HEK293T (cell line): ENCODE results near the gene GEMIN8.

ENCODE experiments used
- CTCF ChIA-PET: fragments of 350-600 bp; formaldehyde crosslinking; extraction: SDS; loops from one replicate; lab custom pipeline; 2021; ENCODE audit warnings: antibody characterized with exemption, inconsistent platforms; lab: Yijun Ruan, JAX
- POLR2A ChIA-PET: fragments of 350-600 bp; formaldehyde crosslinking; extraction: SDS; loops from one replicate; lab custom pipeline; 2020; ENCODE audit warnings: antibody characterized with exemption, inconsistent platforms; lab: Yijun Ruan, JAX
- DNase-seq: peaks from one replicate; pipeline ENCODE4 v3.0.0; 2012; ENCODE audit warnings: mixed read lengths; ENCODE audit errors: extremely low spot score
- ARNT ChIP-seq: fragments of 450-650 bp; IDR thresholded peaks from 2 replicates; pipeline ENCODE4 v1.6.1; 2017; ENCODE audit warnings: mild to moderate bottlenecking
- BHLHE40 ChIP-seq: fragments of 450-650 bp; IDR thresholded peaks from 2 replicates; pipeline ENCODE4 v1.6.1; 2016; ENCODE audit warnings: mild to moderate bottlenecking, moderate library complexity, borderline replicate concordance
- CTBP1 ChIP-seq: fragments of 450-650 bp; IDR thresholded peaks from 2 replicates; pipeline ENCODE4 v1.6.1; 2016; ENCODE audit warnings: borderline replicate concordance
- ELF4 ChIP-seq: fragments of 450-650 bp; IDR thresholded peaks from 2 replicates; pipeline ENCODE4 v1.6.1; 2017; ENCODE audit warnings: antibody characterized with exemption
- FOXA1 ChIP-seq: fragments of 450-650 bp; IDR thresholded peaks from 2 replicates; pipeline ENCODE4 v1.6.1; 2016; ENCODE audit warnings: mild to moderate bottlenecking
- FOXK2 ChIP-seq: fragments of 450-650 bp; IDR thresholded peaks from 2 replicates; pipeline ENCODE4 v1.6.1; 2016; ENCODE audit warnings: mild to moderate bottlenecking
- FOXM1 ChIP-seq: fragments of 450-650 bp; IDR thresholded peaks from 2 replicates; pipeline ENCODE4 v1.6.1; 2017; ENCODE audit warnings: mild to moderate bottlenecking, borderline replicate concordance
- HDGF ChIP-seq: fragments of 450-650 bp; IDR thresholded peaks from 2 replicates; pipeline ENCODE4 v1.6.1; 2017; ENCODE audit warnings: antibody characterized with exemption, borderline replicate concordance
- L3MBTL2 ChIP-seq: fragments of 450-650 bp; conservative IDR thresholded peaks from 2 replicates; pipeline ENCODE4 v1.6.1; 2016; ENCODE audit warnings: mild to moderate bottlenecking
- LEF1 ChIP-seq: fragments of 450-650 bp; IDR thresholded peaks from 2 replicates; pipeline ENCODE4 v1.6.1; 2017; ENCODE audit warnings: mild to moderate bottlenecking, borderline replicate concordance
- NFRKB ChIP-seq: fragments of 450-650 bp; IDR thresholded peaks from 2 replicates; pipeline ENCODE4 v1.6.1; 2016; ENCODE audit warnings: mild to moderate bottlenecking, moderate library complexity
- SP1 ChIP-seq: fragments of 450-650 bp; IDR thresholded peaks from 2 replicates; pipeline ENCODE4 v1.6.1; 2017
- SUZ12 ChIP-seq: fragments of 450-650 bp; IDR thresholded peaks from 2 replicates; pipeline ENCODE4 v1.6.1; 2016; ENCODE audit warnings: mild to moderate bottlenecking
- TARDBP ChIP-seq: fragments of 450-650 bp; IDR thresholded peaks from 2 replicates; pipeline ENCODE4 v1.6.1; 2016
- ZNF384 ChIP-seq: fragments of 450-650 bp; IDR thresholded peaks from 2 replicates; pipeline ENCODE4 v1.6.1; 2016
- TF ChIP-seq, protein P1 (sequence below): fragments of 450-650 bp; IDR thresholded peaks from 2 replicates; pipeline ENCODE4 v1.6.1; 2016

GEMIN8 gene

DNA sequence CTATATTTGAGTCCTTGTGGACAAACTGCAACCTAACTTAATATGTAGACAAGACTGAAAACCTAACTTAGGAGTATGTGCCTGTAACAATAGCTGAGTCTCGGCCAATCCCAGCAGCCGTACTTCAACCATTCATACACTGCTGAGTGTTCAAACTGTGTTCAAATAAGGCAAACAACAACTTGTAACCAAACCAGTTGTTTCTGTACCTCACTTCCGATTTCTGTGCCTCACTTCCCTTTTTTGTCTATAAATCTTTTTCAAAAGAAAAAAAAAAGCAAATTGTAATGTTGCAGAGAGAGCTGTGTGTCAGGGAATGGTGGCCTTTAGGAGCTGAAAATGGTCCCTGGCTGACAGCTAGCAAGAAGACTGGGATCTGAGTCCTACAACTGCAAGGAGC is 46.0 kb downstream of the GEMIN8 start:
- ChIA-PET CTCF (no interaction called here), POLR2A (no interaction called here)
- no peak for TF ChIP-seq CTBP1
- TF ChIP-seq ZNF384, result no peak
- TF ChIP-seq SP1, result no peak
- no peak for TF ChIP-seq BHLHE40
- TF ChIP-seq NFRKB, result no peak
- no peak for DNase-seq

GRCh38 chrX:13968198-13968597 is 61.5 kb downstream of the GEMIN8 start:
- ChIA-PET CTCF (no interaction called here), POLR2A (no interaction called here)
- TF ChIP-seq SUZ12 (no peak), L3MBTL2 (no peak), ZNF384 (no peak), NFRKB (no peak), HDGF (no peak), LEF1 (no peak), FOXK2 (no peak), SP1 (no peak), TARDBP (no peak)
- no peak for DNase-seq

- ChIA-PET CTCF (no interaction called here), POLR2A (no interaction called here)
- TF ChIP-seq SP1 (no peak), NFRKB (no peak), FOXM1 (no peak), BHLHE40 (no peak), FOXK2 (no peak), SUZ12 (no peak), FOXA1 (no peak), LEF1 (no peak), HDGF (no peak), TARDBP (no peak), L3MBTL2 (no peak), ELF4 (no peak), ARNT (no peak), CTBP1 (no peak)
- TF ChIP-seq, protein P1, sequence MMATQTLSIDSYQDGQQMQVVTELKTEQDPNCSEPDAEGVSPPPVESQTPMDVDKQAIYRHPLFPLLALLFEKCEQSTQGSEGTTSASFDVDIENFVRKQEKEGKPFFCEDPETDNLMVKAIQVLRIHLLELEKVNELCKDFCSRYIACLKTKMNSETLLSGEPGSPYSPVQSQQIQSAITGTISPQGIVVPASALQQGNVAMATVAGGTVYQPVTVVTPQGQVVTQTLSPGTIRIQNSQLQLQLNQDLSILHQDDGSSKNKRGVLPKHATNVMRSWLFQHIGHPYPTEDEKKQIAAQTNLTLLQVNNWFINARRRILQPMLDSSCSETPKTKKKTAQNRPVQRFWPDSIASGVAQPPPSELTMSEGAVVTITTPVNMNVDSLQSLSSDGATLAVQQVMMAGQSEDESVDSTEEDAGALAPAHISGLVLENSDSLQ, result no peak
- no peak for DNase-seq
Measured at GRCh38 chrX:13967636-13968035, 62.1 kb downstream of the GEMIN8 start.

- no peak for TF ChIP-seq TARDBP
- TF ChIP-seq ZNF384, result no peak
- TF ChIP-seq FOXK2, result no peak
- TF ChIP-seq FOXM1, result no peak
- no peak for TF ChIP-seq SUZ12
- TF ChIP-seq ELF4, result no peak
- no peak for TF ChIP-seq NFRKB
- no peak for TF ChIP-seq LEF1
- TF ChIP-seq HDGF, result no peak
- TF ChIP-seq SP1, result no peak
- TF ChIP-seq L3MBTL2, result no peak
- no peak for TF ChIP-seq BHLHE40
- no peak for TF ChIP-seq FOXA1
- TF ChIP-seq, protein P1, result no peak
- no peak for TF ChIP-seq ARNT
- TF ChIP-seq CTBP1, result no peak
- ChIA-PET POLR2A (interaction anchor here (0.6 kb wide), 1 partner anchor 63 kb away, joined by 3 read pairs; no protein-coding TSS in a partner anchor), CTCF (no interaction called here)
- no peak for DNase-seq
Measured at GRCh38 chrX:13966793-13967125, 62.9 kb downstream of the GEMIN8 start.

DNA sequence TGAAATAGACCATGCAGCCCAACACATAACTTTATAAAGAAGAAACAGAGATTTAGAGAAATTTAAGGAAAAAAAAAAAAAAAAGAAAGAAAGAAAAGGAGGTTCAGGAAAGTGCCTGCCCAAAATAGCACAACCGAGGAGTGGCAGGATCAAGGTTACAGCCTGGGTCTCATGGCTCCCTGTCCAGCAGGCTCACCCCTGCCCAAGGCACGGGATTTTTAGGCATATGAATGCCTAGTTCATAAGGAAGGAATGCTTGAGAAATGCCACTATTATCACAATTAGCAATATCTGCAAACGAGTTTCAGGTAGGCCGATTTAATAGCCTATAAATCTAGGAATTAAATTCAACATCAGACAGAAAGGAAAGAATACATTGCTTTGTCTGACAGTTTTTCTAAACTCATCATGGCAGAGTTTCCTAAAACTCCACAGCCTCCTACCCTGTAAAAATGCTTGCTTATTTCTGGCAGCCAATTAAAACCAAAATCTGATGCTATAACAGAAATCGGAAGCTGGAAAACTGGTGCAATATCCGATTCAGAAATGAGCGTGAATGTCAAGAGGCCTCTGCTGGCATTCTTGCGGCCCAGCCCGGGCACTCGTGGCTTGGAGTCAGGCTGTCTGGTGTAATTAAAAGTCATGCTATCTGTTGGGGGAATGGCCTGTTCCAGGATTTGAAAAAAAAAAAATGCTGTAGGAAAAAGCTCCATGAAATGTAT is 63.5 kb downstream of the GEMIN8 start:
- ChIA-PET CTCF (no interaction called here), POLR2A (interaction anchor here (0.6 kb wide), 1 partner anchor 64 kb away, joined by 3 read pairs; no protein-coding TSS in a partner anchor)
- no peak for DNase-seq
- TF ChIP-seq FOXA1, result no peak
- no peak for TF ChIP-seq NFRKB
- no peak for TF ChIP-seq SP1

DNA sequence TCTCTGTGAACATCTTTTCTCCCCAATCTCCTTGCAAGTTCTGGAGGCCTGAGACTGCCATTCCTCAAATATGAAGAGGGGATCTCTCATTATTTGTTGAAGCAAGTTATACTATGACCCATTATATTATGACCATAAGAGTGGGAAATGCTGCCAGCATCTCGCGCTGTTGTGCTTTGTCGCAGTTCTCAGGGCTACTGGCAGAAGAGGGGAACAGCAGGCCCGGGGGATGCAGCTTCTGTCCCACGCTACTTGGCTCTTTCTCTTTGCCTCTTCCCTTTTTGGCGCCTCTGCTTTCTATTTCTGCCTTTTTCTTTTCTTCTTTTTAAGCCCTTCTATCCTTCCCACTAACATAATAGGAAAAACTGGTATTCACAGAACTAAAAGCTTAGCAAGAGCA is 64.2 kb downstream of the GEMIN8 start:
- ChIA-PET POLR2A (no interaction called here), CTCF (no interaction called here)
- TF ChIP-seq FOXK2 (no peak), L3MBTL2 (no peak), NFRKB (no peak), CTBP1 (no peak), FOXA1 (no peak), SUZ12 (no peak), FOXM1 (no peak), ZNF384 (no peak), BHLHE40 (no peak), TARDBP (no peak), ELF4 (no peak)
- no peak for DNase-seq

- ChIA-PET POLR2A (no interaction called here), CTCF (no interaction called here)
- no peak for TF ChIP-seq ARNT
- DNase-seq, result no peak
Measured at GRCh38 chrX:13956998-13957397, 72.7 kb downstream of the GEMIN8 start.
